Ishikawa (cell line): ENCODE data around the gene ADAP2.

Experiments used
- EP300 ChIP-seq: IDR thresholded peaks from 2 replicates; pipeline ENCODE4 v1.6.1; 2012; ENCODE audit warnings: borderline replicate concordance
- FOXM1 ChIP-seq: IDR thresholded peaks from 2 replicates; pipeline ENCODE4 v1.6.1; 2012; ENCODE audit warnings: low read depth, borderline replicate concordance
- MAX ChIP-seq: IDR thresholded peaks from 2 replicates; pipeline ENCODE4 v1.6.1; 2012
- NFIC ChIP-seq: IDR thresholded peaks from 2 replicates; pipeline ENCODE4 v1.6.1; 2012
- RAD21 ChIP-seq: IDR thresholded peaks from 2 replicates; pipeline ENCODE4 v1.6.1; 2012; ENCODE audit warnings: low read depth
- TAF1 ChIP-seq: IDR thresholded peaks from 2 replicates; pipeline ENCODE4 v1.6.1; 2012; ENCODE audit warnings: low read depth, mild to moderate bottlenecking
- TCF12 ChIP-seq: IDR thresholded peaks from 2 replicates; pipeline ENCODE4 v1.6.1; 2012; ENCODE audit warnings: low read depth
- TEAD4 ChIP-seq: IDR thresholded peaks from 2 replicates; pipeline ENCODE4 v1.6.1; 2012
- YY1 ChIP-seq: IDR thresholded peaks from 2 replicates; pipeline ENCODE4 v1.6.1; 2012; ENCODE audit warnings: low read depth
- TF ChIP-seq, protein P1 (sequence below): IDR thresholded peaks from 2 replicates; pipeline ENCODE4 v1.6.1; 2012; ENCODE audit warnings: low read depth, mild to moderate bottlenecking
- TF ChIP-seq, protein P2 (sequence below): IDR thresholded peaks from 2 replicates; pipeline ENCODE4 v1.6.1; 2012

DNA sequence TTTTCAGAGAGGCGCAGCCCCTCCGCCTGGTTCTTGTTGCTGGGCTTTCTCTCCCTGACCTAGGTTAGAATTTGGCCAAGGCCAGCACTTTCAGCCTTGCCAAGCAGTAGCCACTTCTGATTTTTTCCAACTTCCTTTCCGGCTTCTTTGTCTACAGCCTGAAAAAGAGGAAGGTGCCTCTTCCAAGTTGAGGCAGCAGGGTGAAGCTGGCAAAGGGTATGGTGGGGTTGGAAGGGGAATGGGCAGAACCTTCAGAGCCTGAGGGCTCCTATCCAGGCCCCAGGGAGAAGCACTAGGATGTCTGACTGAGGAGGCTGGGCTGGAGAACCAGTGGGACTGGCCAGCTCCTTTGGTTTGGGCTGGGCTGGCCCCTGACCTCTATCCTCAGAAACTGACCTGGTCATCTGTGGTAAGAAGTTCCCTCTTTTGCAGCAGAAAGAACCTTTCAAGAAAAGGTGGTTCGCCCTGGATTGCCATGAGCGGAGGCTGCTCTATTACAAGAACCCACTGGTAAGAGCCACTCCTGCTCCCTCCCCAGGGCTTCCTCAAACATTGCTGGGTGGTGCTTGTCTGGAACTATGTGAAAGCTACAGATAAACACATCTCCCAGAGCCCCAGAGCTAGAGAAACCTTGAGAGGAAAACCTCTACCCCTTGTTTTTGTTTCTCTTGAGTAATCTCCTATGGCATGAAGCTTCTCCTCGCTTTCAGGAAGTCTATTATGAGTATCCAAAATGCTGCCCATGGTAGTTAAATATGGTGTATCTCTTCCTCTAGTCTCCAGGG, 32.5 kb downstream of the ADAP2 start:
- TF ChIP-seq TEAD4 = no peak
- TF ChIP-seq RAD21 = no peak
- no peak for TF ChIP-seq EP300
- no peak for TF ChIP-seq NFIC
- TF ChIP-seq YY1 = no peak
- no peak for TF ChIP-seq TCF12
- TF ChIP-seq, protein P1, sequence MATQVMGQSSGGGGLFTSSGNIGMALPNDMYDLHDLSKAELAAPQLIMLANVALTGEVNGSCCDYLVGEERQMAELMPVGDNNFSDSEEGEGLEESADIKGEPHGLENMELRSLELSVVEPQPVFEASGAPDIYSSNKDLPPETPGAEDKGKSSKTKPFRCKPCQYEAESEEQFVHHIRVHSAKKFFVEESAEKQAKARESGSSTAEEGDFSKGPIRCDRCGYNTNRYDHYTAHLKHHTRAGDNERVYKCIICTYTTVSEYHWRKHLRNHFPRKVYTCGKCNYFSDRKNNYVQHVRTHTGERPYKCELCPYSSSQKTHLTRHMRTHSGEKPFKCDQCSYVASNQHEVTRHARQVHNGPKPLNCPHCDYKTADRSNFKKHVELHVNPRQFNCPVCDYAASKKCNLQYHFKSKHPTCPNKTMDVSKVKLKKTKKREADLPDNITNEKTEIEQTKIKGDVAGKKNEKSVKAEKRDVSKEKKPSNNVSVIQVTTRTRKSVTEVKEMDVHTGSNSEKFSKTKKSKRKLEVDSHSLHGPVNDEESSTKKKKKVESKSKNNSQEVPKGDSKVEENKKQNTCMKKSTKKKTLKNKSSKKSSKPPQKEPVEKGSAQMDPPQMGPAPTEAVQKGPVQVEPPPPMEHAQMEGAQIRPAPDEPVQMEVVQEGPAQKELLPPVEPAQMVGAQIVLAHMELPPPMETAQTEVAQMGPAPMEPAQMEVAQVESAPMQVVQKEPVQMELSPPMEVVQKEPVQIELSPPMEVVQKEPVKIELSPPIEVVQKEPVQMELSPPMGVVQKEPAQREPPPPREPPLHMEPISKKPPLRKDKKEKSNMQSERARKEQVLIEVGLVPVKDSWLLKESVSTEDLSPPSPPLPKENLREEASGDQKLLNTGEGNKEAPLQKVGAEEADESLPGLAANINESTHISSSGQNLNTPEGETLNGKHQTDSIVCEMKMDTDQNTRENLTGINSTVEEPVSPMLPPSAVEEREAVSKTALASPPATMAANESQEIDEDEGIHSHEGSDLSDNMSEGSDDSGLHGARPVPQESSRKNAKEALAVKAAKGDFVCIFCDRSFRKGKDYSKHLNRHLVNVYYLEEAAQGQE = no peak
- TF ChIP-seq, protein P2, sequence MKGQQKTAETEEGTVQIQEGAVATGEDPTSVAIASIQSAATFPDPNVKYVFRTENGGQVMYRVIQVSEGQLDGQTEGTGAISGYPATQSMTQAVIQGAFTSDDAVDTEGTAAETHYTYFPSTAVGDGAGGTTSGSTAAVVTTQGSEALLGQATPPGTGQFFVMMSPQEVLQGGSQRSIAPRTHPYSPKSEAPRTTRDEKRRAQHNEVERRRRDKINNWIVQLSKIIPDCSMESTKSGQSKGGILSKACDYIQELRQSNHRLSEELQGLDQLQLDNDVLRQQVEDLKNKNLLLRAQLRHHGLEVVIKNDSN = no peak
- no peak for TF ChIP-seq MAX
- no peak for TF ChIP-seq FOXM1
- no peak for TF ChIP-seq TAF1
